Testis (tissue), 5 donors: ENCODE data around the gene CCL24. TPM values are rescaled to one million over a fixed set of nuclear protein-coding genes. Genes with fewer than 3 reads are reported as not detected.
"Not testable (repeated sequence)": the region's sequence is repeated elsewhere in the genome, so short reads cannot be mapped to it uniquely, and the experiment has no call there.

Experiments used
- DNase-seq: peaks from one replicate; pipeline ENCODE4 v3.0.0-alpha.2; 2019
- H3K27ac ChIP-seq, 2 donors: fragments of 200-600 bp; sonication (generic); one replicate each; pipeline ENCODE4 v1.5.1; 2019
- H3K27me3 ChIP-seq: fragments of 200-600 bp; sonication (generic); one replicate; pipeline ENCODE4 v1.5.1; 2019
- H3K36me3 ChIP-seq: fragments of 200-600 bp; sonication (generic); one replicate; pipeline ENCODE4 v1.5.1; 2017; ENCODE audit warnings: low read depth; ENCODE audit errors: missing control alignments
- H3K4me1 ChIP-seq: fragments of 200-600 bp; sonication (generic); one replicate; pipeline ENCODE4 v1.5.1; 2019
- H3K4me3 ChIP-seq, 2 donors: fragments of 200-600 bp; sonication (generic); one replicate each; pipeline ENCODE4 v1.5.1; 2017 to 2019
- H3K9me3 ChIP-seq: fragments of 200-600 bp; sonication (generic); one replicate; pipeline ENCODE4 v1.5.1; 2017
- POLR2A ChIP-seq: fragments of 450-650 bp; IDR thresholded peaks from one replicate; pipeline ENCODE4 v1.6.1; 2017; ENCODE audit warnings: antibody characterized with exemption, mild to moderate bottlenecking, moderate library complexity
- WGBS, 2 donors: methylation state at CpG; one replicate each; pipeline ENCODE4 v1.1.5; 2018; 5-methylcytosine and 5-hydroxymethylcytosine counted together
- intact Hi-C: fragments of 100-400 bp; cut with DNase I; formaldehyde crosslinking; loops from one replicate; pipeline ENCODE4 v1.15.1; 2023; ENCODE audit warnings: low total_unique reads
- long read RNA-seq, 2 donors: transcript quantifications; one replicate each; lab custom pipeline, GENCODE V29; 2026
- polyA plus RNA-seq: library from polyadenylated mRNA; stranded (reverse); fragments of 350-450 nt; fragmentation: Illumina TruSeq; extraction: RNeasy Lipid Tissue Mini Kit (QIAGEN cat#74804); gene quantifications from one replicate; pipeline ENCODE4 v1.2.3, GENCODE V29; 2014; ENCODE audit warnings: low read depth, low replicate concordance; ENCODE audit not compliant: insufficient read depth
- total RNA-seq, 2 donors: library from RNA; depleted of rRNA; stranded (reverse); fragments of >200 nt; gene quantifications; one replicate each; pipeline ENCODE4 v1.2.3, GENCODE V29; 2016
- TF ChIP-seq, protein P1 (sequence below), 3 experiments: fragments of 450-650 bp in 2 of 3; fragments of 200-600 bp in 1 of 3; sonication (generic) in 1 of 3; IDR thresholded peaks; one replicate each; pipeline ENCODE4 v1.5.1; 2016 to 2019; ENCODE audit warnings: antibody characterized with exemption in 3 of 3, mild to moderate bottlenecking in 2 of 3, moderate library complexity in 1 of 3

The CCL24 gene, protein sequence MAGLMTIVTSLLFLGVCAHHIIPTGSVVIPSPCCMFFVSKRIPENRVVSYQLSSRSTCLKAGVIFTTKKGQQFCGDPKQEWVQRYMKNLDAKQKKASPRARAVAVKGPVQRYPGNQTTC
- total RNA-seq (not detected), polyA plus RNA-seq (1.1 TPM)
- long read RNA-seq, donor 1 = 0 reads
- long read RNA-seq, donor 2 = 0 reads

DNA sequence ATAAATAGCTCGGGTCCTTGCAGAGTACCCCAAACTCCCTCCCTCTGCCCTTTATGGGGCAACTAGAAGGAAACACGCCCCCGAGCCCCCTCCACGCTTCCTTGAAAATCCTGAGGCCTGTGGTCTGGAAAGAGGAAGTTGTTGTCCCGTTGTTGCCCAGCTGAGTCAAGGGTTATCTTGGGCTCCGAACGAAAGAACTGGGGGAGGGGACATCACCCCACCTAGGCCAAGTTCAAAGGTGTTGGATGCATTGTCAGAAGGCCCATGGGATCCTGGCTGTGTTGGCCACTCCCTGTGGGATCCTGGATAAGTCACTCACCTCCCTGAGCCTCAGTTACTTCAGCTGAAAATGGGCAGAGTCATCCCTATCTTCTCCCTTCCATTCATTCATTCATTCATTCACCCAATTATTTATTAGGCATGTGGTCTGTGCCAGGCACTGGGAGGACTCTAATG is at the start of gene CCL24:
Gene CCL24 (minus strand): TSS at position 26 of the 456 bp plus-strand sequence. CDS start 91 bp downstream, outside the sequence.
- Histone ChIP-seq H3K4me3 (no peak within 1 kb of the TSS), H3K27ac (no peak within 1 kb of the TSS), H3K9me3 (no peaks in the 10 kb centered on the region), H3K27me3 (no peaks in the 10 kb centered on the region), H3K4me1 (no peaks in the 10 kb centered on the region), H3K36me3 (no peaks in the 10 kb centered on the region)
- DNase-seq = no peak
- WGBS, 2 donors = 66 to 81% methylated on average over 7 of the region's 7 CpGs
- intact Hi-C loops = no loop called here
- TF ChIP-seq, protein P1, sequence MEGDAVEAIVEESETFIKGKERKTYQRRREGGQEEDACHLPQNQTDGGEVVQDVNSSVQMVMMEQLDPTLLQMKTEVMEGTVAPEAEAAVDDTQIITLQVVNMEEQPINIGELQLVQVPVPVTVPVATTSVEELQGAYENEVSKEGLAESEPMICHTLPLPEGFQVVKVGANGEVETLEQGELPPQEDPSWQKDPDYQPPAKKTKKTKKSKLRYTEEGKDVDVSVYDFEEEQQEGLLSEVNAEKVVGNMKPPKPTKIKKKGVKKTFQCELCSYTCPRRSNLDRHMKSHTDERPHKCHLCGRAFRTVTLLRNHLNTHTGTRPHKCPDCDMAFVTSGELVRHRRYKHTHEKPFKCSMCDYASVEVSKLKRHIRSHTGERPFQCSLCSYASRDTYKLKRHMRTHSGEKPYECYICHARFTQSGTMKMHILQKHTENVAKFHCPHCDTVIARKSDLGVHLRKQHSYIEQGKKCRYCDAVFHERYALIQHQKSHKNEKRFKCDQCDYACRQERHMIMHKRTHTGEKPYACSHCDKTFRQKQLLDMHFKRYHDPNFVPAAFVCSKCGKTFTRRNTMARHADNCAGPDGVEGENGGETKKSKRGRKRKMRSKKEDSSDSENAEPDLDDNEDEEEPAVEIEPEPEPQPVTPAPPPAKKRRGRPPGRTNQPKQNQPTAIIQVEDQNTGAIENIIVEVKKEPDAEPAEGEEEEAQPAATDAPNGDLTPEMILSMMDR (IDR thresholded peaks at IDR 0.05) = no peak
- no peak for TF ChIP-seq POLR2A

DNA sequence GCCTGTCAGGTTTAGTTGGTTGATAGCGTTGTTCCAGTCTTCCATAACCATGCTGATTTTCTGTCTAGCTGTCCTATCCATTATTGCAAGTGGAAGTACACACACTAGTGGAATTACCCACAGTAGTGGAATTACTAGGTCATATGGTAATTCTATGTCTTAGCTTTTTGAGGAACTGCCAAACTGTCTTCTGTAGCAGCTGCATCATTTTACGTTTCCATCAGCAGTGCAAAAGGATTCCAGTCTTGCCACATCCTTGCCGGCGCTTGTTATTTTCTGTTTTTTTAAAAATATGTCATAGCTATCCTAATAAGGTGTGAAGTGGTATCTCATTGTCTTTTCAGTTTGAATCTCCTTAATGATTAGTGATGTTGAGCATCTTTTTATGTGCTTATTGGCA is 48.0 kb upstream of the CCL24 start:
- Histone ChIP-seq H3K27ac (no peak overlapping the region), H3K4me3 (no peak overlapping the region), H3K9me3 (no peaks in the 10 kb centered on the region), H3K36me3 (no peaks in the 10 kb centered on the region), H3K27me3 (no peaks in the 10 kb centered on the region), H3K4me1 (peaks cover 5% of the 10 kb centered on the region)
- no peak for DNase-seq
- intact Hi-C loops = loop anchor here (10.0 kb wide), 1 partner anchor 163 kb away; no protein-coding TSS in a partner anchor
- 80 to 84% methylated on average over 4 of the region's 4 CpGs for WGBS, 2 donors
- TF ChIP-seq, protein P1 (IDR thresholded peaks at IDR 0.05) = no peak
- no peak for TF ChIP-seq POLR2A

DNA sequence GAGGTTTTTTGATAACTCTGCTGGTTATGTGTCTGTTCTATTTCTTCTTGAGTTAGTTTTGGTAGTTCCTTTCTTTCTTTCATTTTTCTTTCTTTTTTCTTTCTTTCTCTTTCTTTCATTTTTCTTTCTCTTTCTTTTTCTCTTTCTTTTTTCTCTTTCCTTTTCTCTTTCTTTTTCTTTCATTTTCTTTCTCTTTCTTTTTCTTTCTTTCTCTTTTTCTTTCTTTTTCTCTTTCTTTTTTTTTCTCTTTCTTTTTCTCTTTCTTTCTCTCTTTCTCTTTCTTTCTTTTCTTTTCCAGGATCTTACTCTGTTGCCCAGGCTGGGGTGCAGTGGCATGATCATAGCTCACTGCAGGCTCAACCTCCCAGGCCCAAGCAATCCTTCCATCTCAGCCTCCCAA is 44.8 kb upstream of the CCL24 start:
- intact Hi-C loops = no loop called here
- no peaks in the 10 kb centered on the region for H3K36me3 ChIP-seq
- TF ChIP-seq, protein P1 (IDR thresholded peaks at IDR 0.05) = no peak
- no peak for TF ChIP-seq POLR2A
- no peak overlapping the region for H3K4me3 ChIP-seq
- no peaks in the 10 kb centered on the region for H3K27me3 ChIP-seq
- no peak overlapping the region for H3K27ac ChIP-seq
- H3K4me1 ChIP-seq = no peaks in the 10 kb centered on the region
- no peaks in the 10 kb centered on the region for H3K9me3 ChIP-seq
- no peak for DNase-seq

DNA sequence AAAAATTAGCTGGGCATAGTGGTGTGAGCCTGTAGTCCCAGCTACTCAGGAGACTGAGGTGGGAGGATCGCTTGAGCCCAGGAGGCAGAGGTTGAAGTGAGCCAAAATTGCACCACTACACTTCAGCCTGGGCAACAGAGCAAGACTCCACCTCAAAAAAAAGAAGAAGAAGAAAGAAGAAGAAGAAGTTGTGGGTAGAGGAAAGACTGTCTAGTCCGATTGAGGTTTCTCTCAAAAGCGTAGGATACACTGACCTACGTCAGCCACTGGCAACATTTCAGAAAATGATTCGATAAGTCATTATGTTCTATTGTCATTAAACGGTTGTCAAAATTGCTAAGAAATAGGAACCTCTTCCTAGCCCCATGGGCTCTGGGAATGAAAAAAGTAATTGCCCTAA is 42.9 kb upstream of the CCL24 start:
- no peak overlapping the region for H3K4me3 ChIP-seq
- no peaks in the 10 kb centered on the region for H3K27me3 ChIP-seq
- DNase-seq = no peak
- no peaks in the 10 kb centered on the region for H3K36me3 ChIP-seq
- intact Hi-C loops = no loop called here
- H3K9me3 ChIP-seq = no peaks in the 10 kb centered on the region
- H3K27ac ChIP-seq = no peak overlapping the region
- no peaks in the 10 kb centered on the region for H3K4me1 ChIP-seq
- 88 to 89% methylated on average over 6 of the region's 6 CpGs for WGBS, 2 donors
- no peak for TF ChIP-seq POLR2A
- TF ChIP-seq, protein P1 (IDR thresholded peaks at IDR 0.05) = no peak

DNA sequence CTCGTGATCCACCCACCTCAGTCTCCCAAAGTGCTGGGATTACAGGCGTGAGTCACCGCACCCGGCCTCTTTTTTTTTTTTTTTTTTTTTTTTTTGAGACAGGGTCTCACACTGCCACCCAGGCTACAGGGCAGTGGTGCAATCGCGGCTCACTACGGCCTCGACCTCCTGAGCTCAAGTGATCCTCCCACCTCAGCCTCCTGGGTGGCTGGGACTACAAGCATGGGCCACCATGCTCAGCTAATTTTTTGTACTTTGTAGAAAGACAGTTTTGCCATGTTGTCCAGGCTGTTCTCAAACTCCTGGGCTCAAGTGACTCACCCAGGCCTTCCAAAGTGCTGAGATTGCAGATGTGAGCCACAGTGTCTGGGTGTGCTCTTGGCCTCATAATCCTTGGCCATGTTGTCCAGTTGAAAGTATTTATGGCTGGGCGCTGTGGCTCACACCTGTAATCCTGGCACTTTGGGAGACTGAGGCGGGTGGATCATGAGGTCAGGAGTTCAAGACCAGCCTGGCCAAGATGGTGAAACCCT is 41.3 kb upstream of the CCL24 start:
- H3K9me3 ChIP-seq, H3K27ac ChIP-seq, H3K27me3 ChIP-seq, intact Hi-C loops, DNase-seq, H3K4me3 ChIP-seq, H3K36me3 ChIP-seq, H3K4me1 ChIP-seq: not testable (repeated sequence)
- WGBS, 2 donors = 89 to 92% methylated on average over 9 to 10 of the region's 10 CpGs
